HepG2 (cell line): Measurements from ENCODE around the gene NRBP1. TPM values are rescaled to one million over a fixed set of nuclear protein-coding genes. Genes with fewer than 3 reads are reported as not detected.

Experiments
- CBX5 ChIP-seq: sonication (generic); formaldehyde crosslinking; IDR thresholded peaks from 2 replicates; pipeline ENCODE4 v1.4.0; 2020; ENCODE audit warnings: missing genetic modification reagents, borderline replicate concordance
- MAFF ChIP-seq: IDR thresholded peaks from 2 replicates; pipeline ENCODE4 v1.6.1; 2011; ENCODE audit warnings: low read depth, low read length, improper control_type of control experiment
- PRDM15 ChIP-seq: sonication (generic); formaldehyde crosslinking; IDR thresholded peaks from 2 replicates; pipeline ENCODE4 v1.4.0; 2020; ENCODE audit warnings: missing genetic modification reagents
- PRPF4 ChIP-seq: fragments of 200-400 bp; formaldehyde crosslinking; IDR thresholded peaks from 2 replicates; pipeline ENCODE4 v1.6.1; 2016; ENCODE audit warnings: low read length, low read depth; ENCODE audit not compliant: poor library complexity, severe bottlenecking
- RFX3 ChIP-seq: IDR thresholded peaks from 2 replicates; pipeline ENCODE4 v1.6.1; 2016; ENCODE audit warnings: missing biosample characterization, missing genetic modification reagents
- SIX1 ChIP-seq: sonication (generic); formaldehyde crosslinking; IDR thresholded peaks from 2 replicates; pipeline ENCODE4 v1.4.0; 2020; ENCODE audit warnings: missing genetic modification reagents, borderline replicate concordance
- ZBTB25 ChIP-seq: IDR thresholded peaks from 2 replicates; pipeline ENCODE4 v1.6.1; 2018; ENCODE audit warnings: missing genetic modification reagents
- ZBTB44 ChIP-seq: sonication (generic); formaldehyde crosslinking; IDR thresholded peaks from 2 replicates; pipeline ENCODE4 v1.4.0; 2020; ENCODE audit warnings: missing genetic modification reagents
- ZKSCAN1 ChIP-seq: fragments of 150-350 bp; IDR thresholded peaks from 2 replicates; pipeline ENCODE4 v1.6.1; 2014; ENCODE audit warnings: low read length
- ZNF333 ChIP-seq: sonication (generic); formaldehyde crosslinking; IDR thresholded peaks from 2 replicates; pipeline ENCODE4 v1.4.0; 2020; ENCODE audit warnings: mild to moderate bottlenecking, missing genetic modification reagents, borderline replicate concordance
- ZNF562 ChIP-seq: sonication (generic); formaldehyde crosslinking; IDR thresholded peaks from 2 replicates; pipeline ENCODE4 v1.8.0; 2022; ENCODE audit warnings: missing genetic modification reagents, borderline replicate concordance
- ZNF724P ChIP-seq: sonication (generic); formaldehyde crosslinking; IDR thresholded peaks from 2 replicates; pipeline ENCODE4 v1.8.0; 2022; ENCODE audit warnings: missing genetic modification reagents, borderline replicate concordance
- ZNF768 ChIP-seq: sonication (generic); formaldehyde crosslinking; IDR thresholded peaks from 2 replicates; pipeline ENCODE4 v1.4.0; 2020; ENCODE audit warnings: missing genetic modification reagents
- ZNF891 ChIP-seq: sonication (generic); formaldehyde crosslinking; IDR thresholded peaks from 2 replicates; pipeline ENCODE4 v1.5.0; 2020; ENCODE audit warnings: mild to moderate bottlenecking, missing genetic modification reagents
- polyA plus RNA-seq, 8 experiments: library from polyadenylated mRNA; depleted of rRNA in 3 of 8; stranded (reverse) in 7 of 8; unstranded in 1 of 8; fragments of >200 nt; fragmentation: Illumina TruSeq in 4 of 8; extraction: Trizol in 4 of 8; gene quantifications; 2 replicates each; pipeline versions ENCODE4 v1.2.1 to v1.2.3, GENCODE V29; 2011 to 2016; ENCODE audit warnings: low read depth in 4 of 8, missing spikeins in 1 of 8, mixed read lengths in 1 of 8; ENCODE audit not compliant: insufficient read depth in 1 of 8
- total RNA-seq, 5 experiments: library from RNA; depleted of rRNA; stranded (reverse); fragments of >200 nt; fragmentation: Illumina TruSeq; extraction: Trizol; gene quantifications; 2 replicates each; pipeline ENCODE4 v1.2.3, GENCODE V29; 2016; ENCODE audit warnings: low read depth in 1 of 5
- TF ChIP-seq, protein P1 (sequence below): sonication (generic); formaldehyde crosslinking; IDR thresholded peaks from 2 replicates; pipeline ENCODE4 v1.5.0; 2020; ENCODE audit warnings: mild to moderate bottlenecking, missing genetic modification reagents
- TF ChIP-seq, protein P2 (sequence below): sonication (generic); formaldehyde crosslinking; IDR thresholded peaks from 2 replicates; pipeline ENCODE4 v1.5.0; 2020; ENCODE audit warnings: mild to moderate bottlenecking, missing genetic modification reagents

Gene NRBP1
- total and polyA plus RNA-seq, 2 of the 13 experiments (the other 11 are each of a cell fraction or from before 2014, with no cell fraction given) = 165 to 240 TPM

DNA sequence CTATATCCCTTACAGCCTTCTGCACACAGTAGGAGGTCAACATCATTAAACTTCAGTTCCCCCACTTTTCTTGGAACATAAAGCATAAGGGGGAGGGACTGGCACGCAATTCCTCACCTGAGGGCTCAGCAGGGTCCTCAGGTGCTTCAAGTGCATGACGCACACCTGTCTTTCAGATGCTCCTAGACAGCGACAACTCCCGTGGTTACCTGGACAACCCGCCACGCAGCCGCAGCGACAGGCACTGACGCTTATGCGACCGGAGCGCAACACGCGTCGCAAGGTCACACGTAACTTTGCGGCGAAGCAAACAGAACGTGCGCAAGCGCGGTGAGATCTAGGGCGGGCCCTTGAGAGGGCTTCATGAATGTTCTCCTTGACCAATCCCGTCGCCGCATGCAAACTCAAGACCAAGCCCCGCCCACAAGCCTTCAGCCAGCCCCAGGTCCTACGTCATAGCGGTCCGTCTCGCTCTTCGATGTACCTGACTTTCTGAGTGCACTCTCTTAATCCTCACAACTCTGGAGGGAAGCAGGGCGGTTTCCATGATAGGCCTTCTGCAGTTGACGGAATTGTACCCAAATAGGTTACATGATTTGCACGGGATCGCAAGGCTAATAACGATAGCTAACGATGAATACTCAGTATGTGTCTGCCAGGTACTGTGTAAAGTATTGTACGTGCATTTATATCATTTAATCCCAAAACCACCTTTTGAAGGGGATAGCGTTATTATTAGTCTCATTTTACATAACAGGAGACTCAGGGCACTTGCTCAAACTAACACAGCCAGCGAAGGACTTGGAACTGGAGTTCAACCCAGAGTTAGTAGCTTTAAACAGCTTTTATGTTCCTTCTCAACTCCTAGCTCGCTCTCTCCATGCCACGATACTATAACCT, 61.3 kb downstream of the NRBP1 start, which contains the start of gene IFT172 (continued):
- TF ChIP-seq ZBTB44 = 0 out of 2 replicates have a peak, but pooled peaks have one; percentile 47
- TF ChIP-seq ZNF768 (CRISPR knock-in tag) = peak; percentile 28; the same call in 1 of the 2 replicates
- TF ChIP-seq, protein P1, sequence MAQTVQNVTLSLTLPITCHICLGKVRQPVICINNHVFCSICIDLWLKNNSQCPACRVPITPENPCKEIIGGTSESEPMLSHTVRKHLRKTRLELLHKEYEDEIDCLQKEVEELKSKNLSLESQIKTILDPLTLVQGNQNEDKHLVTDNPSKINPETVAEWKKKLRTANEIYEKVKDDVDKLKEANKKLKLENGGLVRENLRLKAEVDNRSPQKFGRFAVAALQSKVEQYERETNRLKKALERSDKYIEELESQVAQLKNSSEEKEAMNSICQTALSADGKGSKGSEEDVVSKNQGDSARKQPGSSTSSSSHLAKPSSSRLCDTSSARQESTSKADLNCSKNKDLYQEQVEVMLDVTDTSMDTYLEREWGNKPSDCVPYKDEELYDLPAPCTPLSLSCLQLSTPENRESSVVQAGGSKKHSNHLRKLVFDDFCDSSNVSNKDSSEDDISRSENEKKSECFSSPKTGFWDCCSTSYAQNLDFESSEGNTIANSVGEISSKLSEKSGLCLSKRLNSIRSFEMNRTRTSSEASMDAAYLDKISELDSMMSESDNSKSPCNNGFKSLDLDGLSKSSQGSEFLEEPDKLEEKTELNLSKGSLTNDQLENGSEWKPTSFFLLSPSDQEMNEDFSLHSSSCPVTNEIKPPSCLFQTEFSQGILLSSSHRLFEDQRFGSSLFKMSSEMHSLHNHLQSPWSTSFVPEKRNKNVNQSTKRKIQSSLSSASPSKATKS (CRISPR knock-in tag) = no peak
- no peak for TF ChIP-seq MAFF
- no peak; the same call in 1 of the 2 replicates for TF ChIP-seq ZNF724P (CRISPR knock-in tag)
- no peak; the same call in 1 of the 2 replicates for TF ChIP-seq CBX5 (CRISPR knock-in tag)
- no peak for TF ChIP-seq ZNF562
- TF ChIP-seq, protein P2, sequence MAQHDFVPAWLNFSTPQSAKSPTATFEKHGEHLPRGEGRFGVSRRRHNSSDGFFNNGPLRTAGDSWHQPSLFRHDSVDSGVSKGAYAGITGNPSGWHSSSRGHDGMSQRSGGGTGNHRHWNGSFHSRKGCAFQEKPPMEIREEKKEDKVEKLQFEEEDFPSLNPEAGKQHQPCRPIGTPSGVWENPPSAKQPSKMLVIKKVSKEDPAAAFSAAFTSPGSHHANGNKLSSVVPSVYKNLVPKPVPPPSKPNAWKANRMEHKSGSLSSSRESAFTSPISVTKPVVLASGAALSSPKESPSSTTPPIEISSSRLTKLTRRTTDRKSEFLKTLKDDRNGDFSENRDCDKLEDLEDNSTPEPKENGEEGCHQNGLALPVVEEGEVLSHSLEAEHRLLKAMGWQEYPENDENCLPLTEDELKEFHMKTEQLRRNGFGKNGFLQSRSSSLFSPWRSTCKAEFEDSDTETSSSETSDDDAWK (CRISPR knock-in tag) = no peak
- TF ChIP-seq SIX1 = no peak
- TF ChIP-seq ZKSCAN1 = peak; percentile 96
- no peak for TF ChIP-seq PRPF4
- no peak for TF ChIP-seq PRDM15 (CRISPR knock-in tag)
- TF ChIP-seq RFX3 = peak; percentile 92
- peak; percentile 59; the same call in 1 of the 2 replicates for TF ChIP-seq ZBTB25 (CRISPR knock-in tag)
- peak; percentile 92 for TF ChIP-seq ZNF891 (CRISPR knock-in tag)
- no peak for TF ChIP-seq ZNF333 (CRISPR knock-in tag)
